Islet of Langerhans (tissue), 1 donor: ENCODE data around the gene PIEZO1.

ENCODE experiments used
- FAIRE-seq: peaks from one replicate; lab custom pipeline; 2011; peaks lifted over from hg19 to GRCh38; lab: Jason Lieb, UNC

The PIEZO1 gene

GRCh38 chr16:88749358-88749757 lies 35.7 kb downstream of the PIEZO1 start:
- FAIRE-seq, result no peak

- no peak for FAIRE-seq
These were observed 36.7 kb downstream of the PIEZO1 start for GRCh38 chr16:88748364-88748763.

- FAIRE-seq, result no peak
These were observed 37.3 kb downstream of the PIEZO1 start for GRCh38 chr16:88747588-88748301.

- no peak for FAIRE-seq
These were observed 38.5 kb downstream of the PIEZO1 start for GRCh38 chr16:88746506-88746905.

- FAIRE-seq, result no peak
These were observed 40.2 kb downstream of the PIEZO1 start for GRCh38 chr16:88744577-88745521.

GRCh38 chr16:88743693-88744576 lies 41.1 kb downstream of the PIEZO1 start:
- FAIRE-seq, result no peak

- no peak for FAIRE-seq
These were observed 42.0 kb downstream of the PIEZO1 start for GRCh38 chr16:88742896-88743605.

- no peak for FAIRE-seq
These were observed 43.7 kb downstream of the PIEZO1 start for GRCh38 chr16:88741368-88741767.

GRCh38 chr16:88740727-88741055 lies 44.3 kb downstream of the PIEZO1 start:
- FAIRE-seq, result no peak

- FAIRE-seq, result no peak
These were observed 44.9 kb downstream of the PIEZO1 start for GRCh38 chr16:88739977-88740726.

GRCh38 chr16:88739139-88739976 lies 45.7 kb downstream of the PIEZO1 start:
- FAIRE-seq, result no peak

GRCh38 chr16:88738151-88739084 lies 46.6 kb downstream of the PIEZO1 start:
- FAIRE-seq, result no peak

GRCh38 chr16:88737298-88738150 lies 47.5 kb downstream of the PIEZO1 start:
- no peak for FAIRE-seq

- FAIRE-seq, result no peak
These were observed 48.5 kb downstream of the PIEZO1 start for GRCh38 chr16:88736496-88736895.

- FAIRE-seq, result no peak
These were observed 48.9 kb downstream of the PIEZO1 start for GRCh38 chr16:88736088-88736487.

GRCh38 chr16:88735616-88736015 lies 49.4 kb downstream of the PIEZO1 start:
- no peak for FAIRE-seq

GRCh38 chr16:88735121-88735520 lies 49.9 kb downstream of the PIEZO1 start:
- no peak for FAIRE-seq

GRCh38 chr16:88734361-88734728 lies 50.7 kb downstream of the PIEZO1 start:
- FAIRE-seq, result no peak
